ENCODE data around the gene KRTAP4-8.
"Not testable (repeated sequence)": the region's sequence is repeated elsewhere in the genome, so short reads cannot be mapped to it uniquely, and the experiment has no call there.

The KRTAP4-8 gene

GRCh38 chr17:41065016-41065689, 32.8 kb downstream of the KRTAP4-8 start:
- DNase-seq (ENCODE audit: low spot score): peak; percentile 56

- DNase-seq (ENCODE audit: low spot score): no peak
Observed at GRCh38 chr17:41064301-41064700, 33.6 kb downstream of the KRTAP4-8 start.

GRCh38 chr17:41063449-41063848, 34.5 kb downstream of the KRTAP4-8 start:
- no peak for DNase-seq (ENCODE audit: low spot score)

GRCh38 chr17:41061964-41062363, 36.0 kb downstream of the KRTAP4-8 start:
- DNase-seq (ENCODE audit: low spot score): peak; percentile 97

- peak; percentile 100 for DNase-seq (ENCODE audit: low spot score)
Observed at GRCh38 chr17:41060052-41060604, 37.8 kb downstream of the KRTAP4-8 start, which contains the start of gene KRTAP2-3. Gene KRTAP2-3 (minus strand): TSS chr17:41060114. CDS start chr17:41060050, 64 bp downstream.

GRCh38 chr17:41059276-41060051, 38.5 kb downstream of the KRTAP4-8 start:
- DNase-seq (ENCODE audit: low spot score): peak; percentile 85

GRCh38 chr17:41058741-41059140, 39.2 kb downstream of the KRTAP4-8 start:
- peak; percentile 79 for DNase-seq (ENCODE audit: low spot score)

GRCh38 chr17:41057547-41057946, 40.4 kb downstream of the KRTAP4-8 start:
- DNase-seq (ENCODE audit: low spot score): no peak

GRCh38 chr17:41055130-41055529, 42.8 kb downstream of the KRTAP4-8 start, which contains the start of gene KRTAP2-2:
Gene KRTAP2-2 (minus strand): TSS chr17:41055230. CDS start chr17:41055211, 19 bp downstream.
- DNase-seq (ENCODE audit: low spot score): not testable (repeated sequence)

- DNase-seq (ENCODE audit: low spot score): not testable (repeated sequence)
Observed at GRCh38 chr17:41054556-41054955, 43.4 kb downstream of the KRTAP4-8 start.

GRCh38 chr17:41054025-41054424, 43.9 kb downstream of the KRTAP4-8 start:
- peak; percentile 84 for DNase-seq (ENCODE audit: low spot score)

GRCh38 chr17:41052566-41052965, 45.4 kb downstream of the KRTAP4-8 start:
- no peak for DNase-seq (ENCODE audit: low spot score)

GRCh38 chr17:41049110-41049509, 48.8 kb downstream of the KRTAP4-8 start:
- DNase-seq (ENCODE audit: low spot score): peak; percentile 81

GRCh38 chr17:41048441-41048840, 49.5 kb downstream of the KRTAP4-8 start:
- DNase-seq (ENCODE audit: low spot score): peak; percentile 64

Data from kidney tubule cell (primary cell).